OCI-LY1 (cell line): ENCODE measurements around the gene DDX24.

Experiments
- H2AFZ ChIP-seq: fragments of 200-600 bp; sonication (generic), shearing (Covaris generic); 2 replicates; pipeline ENCODE4 v1.6.0; 2014; ENCODE audit warnings: antibody characterized with exemption, mild to moderate bottlenecking, low read length
- H3F3A ChIP-seq: fragments of 200-600 bp; sonication (generic), shearing (Covaris generic); 2 replicates; pipeline ENCODE4 v1.6.0; 2014; ENCODE audit warnings: mild to moderate bottlenecking, antibody characterized with exemption, low read length, moderate library complexity; ENCODE audit not compliant: insufficient read depth
- H3K27ac ChIP-seq: fragments of 200-600 bp; sonication (generic); 2 replicates; pipeline ENCODE4 v1.5.1; 2014; ENCODE audit warnings: low read length, mixed run types, mild to moderate bottlenecking, low read depth; ENCODE audit not compliant: poor library complexity, severe bottlenecking
- H3K27me3 ChIP-seq: fragments of 200-600 bp; sonication (generic); 2 replicates; pipeline ENCODE4 v1.6.0; 2014; ENCODE audit warnings: antibody characterized with exemption, mild to moderate bottlenecking, low read length, moderate library complexity; ENCODE audit not compliant: insufficient read depth
- H3K36me3 ChIP-seq: fragments of 200-600 bp; sonication (generic); 2 replicates; pipeline ENCODE4 v1.6.1; 2014; ENCODE audit warnings: mild to moderate bottlenecking, antibody characterized with exemption, low read length, moderate library complexity, mixed read lengths; ENCODE audit not compliant: insufficient read depth
- H3K4me1 ChIP-seq: fragments of 200-600 bp; sonication (generic); 2 replicates; pipeline ENCODE4 v1.5.1; 2014; ENCODE audit warnings: mild to moderate bottlenecking, low read length, moderate library complexity; ENCODE audit not compliant: insufficient read depth, severe bottlenecking
- H3K4me2 ChIP-seq: fragments of 200-600 bp; sonication (generic), shearing (Covaris generic); 2 replicates; pipeline ENCODE4 v1.6.1; 2014; ENCODE audit warnings: low read length
- H3K4me3 ChIP-seq: fragments of 200-600 bp; sonication (generic); 2 replicates; pipeline ENCODE4 v1.5.1; 2014; ENCODE audit warnings: low read length, low read depth, mild to moderate bottlenecking, mixed read lengths; ENCODE audit not compliant: poor library complexity, severe bottlenecking
- H3K79me2 ChIP-seq: fragments of 200-600 bp; shearing (Covaris generic); 2 replicates; pipeline ENCODE4 v1.6.1; 2016; ENCODE audit warnings: mixed run types, low read length, mixed read lengths; ENCODE audit not compliant: insufficient read depth
- H3K9ac ChIP-seq: fragments of 200-600 bp; sonication (generic), shearing (Covaris generic); 2 replicates; pipeline ENCODE4 v1.6.1; 2014; ENCODE audit warnings: mild to moderate bottlenecking, low read length, mixed read lengths
- H3K9me2 ChIP-seq: fragments of 200-600 bp; sonication (generic), shearing (Covaris generic); 2 replicates; pipeline ENCODE4 v1.6.1; 2014; ENCODE audit warnings: low read depth, mild to moderate bottlenecking, low read length, mixed read lengths
- H3K9me3 ChIP-seq: fragments of 200-600 bp; shearing (Covaris generic); 2 replicates; pipeline ENCODE4 v1.6.1; 2014; ENCODE audit warnings: low read length, mixed read lengths
- H4K20me1 ChIP-seq: fragments of 200-600 bp; sonication (generic), shearing (Covaris generic); 2 replicates; pipeline ENCODE4 v1.6.0; 2016; ENCODE audit warnings: mild to moderate bottlenecking, low read length; ENCODE audit not compliant: insufficient read depth
- EZH2 ChIP-seq: fragments of 200-600 bp; sonication (generic), shearing (Covaris generic); IDR thresholded peaks from 2 replicates; pipeline ENCODE4 v1.8.0; 2017; ENCODE audit warnings: borderline replicate concordance, mixed run types, mild to moderate bottlenecking, antibody characterized with exemption, low read length, moderate library complexity, mixed read lengths
- TF ChIP-seq, protein P1 (sequence below): fragments of 200-600 bp; sonication (generic), shearing (Covaris generic); IDR thresholded peaks from 2 replicates; pipeline ENCODE4 v1.5.1; 2017; ENCODE audit warnings: mild to moderate bottlenecking, antibody characterized with exemption, low read length, moderate library complexity, mixed read lengths

Gene DDX24

DNA sequence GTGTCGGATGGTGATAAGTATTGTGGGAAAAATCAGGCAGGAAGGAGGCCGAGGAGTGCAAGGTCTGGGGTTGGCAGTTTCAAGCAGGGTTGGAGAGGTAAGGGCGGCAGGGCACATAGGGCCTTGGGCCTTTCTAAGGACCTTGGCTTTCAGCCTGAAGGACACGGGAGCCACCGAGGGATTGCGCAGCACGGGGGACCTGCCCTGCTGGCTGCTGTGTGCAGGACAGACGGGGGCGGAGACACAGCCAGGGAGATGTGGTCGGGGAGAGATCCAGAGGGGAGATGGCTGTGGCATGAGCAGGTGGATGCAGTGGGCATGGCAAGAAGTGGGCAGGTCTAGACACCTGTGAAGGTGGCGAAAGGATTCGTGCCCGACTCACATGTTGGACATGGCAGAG is 40.2 kb downstream of the DDX24 start:
- Histone ChIP-seq H3K27ac (no peak overlapping the region), H3K4me1 (no peaks in the 10 kb centered on the region), H3K4me2 (no peak overlapping the region), H3K9ac (no peak overlapping the region), H3F3A (no peaks in the 10 kb centered on the region), H3K4me3 (no peak overlapping the region), H3K36me3 (peaks cover 14% of the 10 kb centered on the region), H3K27me3 (no peaks in the 10 kb centered on the region), H3K9me2 (no peaks in the 10 kb centered on the region), H2AFZ (no peak overlapping the region), H4K20me1 (no peaks in the 10 kb centered on the region), H3K79me2 (no peaks in the 10 kb centered on the region), H3K9me3 (no peaks in the 10 kb centered on the region)
- TF ChIP-seq, protein P1, sequence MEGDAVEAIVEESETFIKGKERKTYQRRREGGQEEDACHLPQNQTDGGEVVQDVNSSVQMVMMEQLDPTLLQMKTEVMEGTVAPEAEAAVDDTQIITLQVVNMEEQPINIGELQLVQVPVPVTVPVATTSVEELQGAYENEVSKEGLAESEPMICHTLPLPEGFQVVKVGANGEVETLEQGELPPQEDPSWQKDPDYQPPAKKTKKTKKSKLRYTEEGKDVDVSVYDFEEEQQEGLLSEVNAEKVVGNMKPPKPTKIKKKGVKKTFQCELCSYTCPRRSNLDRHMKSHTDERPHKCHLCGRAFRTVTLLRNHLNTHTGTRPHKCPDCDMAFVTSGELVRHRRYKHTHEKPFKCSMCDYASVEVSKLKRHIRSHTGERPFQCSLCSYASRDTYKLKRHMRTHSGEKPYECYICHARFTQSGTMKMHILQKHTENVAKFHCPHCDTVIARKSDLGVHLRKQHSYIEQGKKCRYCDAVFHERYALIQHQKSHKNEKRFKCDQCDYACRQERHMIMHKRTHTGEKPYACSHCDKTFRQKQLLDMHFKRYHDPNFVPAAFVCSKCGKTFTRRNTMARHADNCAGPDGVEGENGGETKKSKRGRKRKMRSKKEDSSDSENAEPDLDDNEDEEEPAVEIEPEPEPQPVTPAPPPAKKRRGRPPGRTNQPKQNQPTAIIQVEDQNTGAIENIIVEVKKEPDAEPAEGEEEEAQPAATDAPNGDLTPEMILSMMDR = no peak
- TF ChIP-seq EZH2 = no peak

DNA sequence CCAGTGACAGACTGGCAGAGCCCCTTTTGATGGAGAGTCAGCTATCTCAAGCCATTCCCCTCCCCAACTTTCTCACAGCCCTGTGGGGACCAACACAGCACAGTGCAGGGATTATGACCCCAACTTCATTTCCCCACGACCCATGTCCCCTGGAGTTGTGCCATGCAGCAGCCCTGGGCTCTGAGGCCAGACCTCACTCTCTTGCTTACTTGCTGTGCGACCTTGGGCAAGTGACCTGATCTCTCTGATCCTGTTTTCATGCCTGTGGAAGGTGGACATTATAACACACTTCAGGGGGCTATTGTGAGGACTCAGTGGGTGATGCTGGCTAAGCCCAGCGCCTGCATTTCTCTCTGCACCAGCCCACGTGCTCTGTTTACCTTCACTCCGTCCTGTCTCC is 40.8 kb downstream of the DDX24 start:
- no peaks in the 10 kb centered on the region for H3K9me2 ChIP-seq
- H3K36me3 ChIP-seq = peaks cover 9% of the 10 kb centered on the region
- no peaks in the 10 kb centered on the region for H3K4me1 ChIP-seq
- no peaks in the 10 kb centered on the region for H3F3A ChIP-seq
- H3K27ac ChIP-seq = no peak overlapping the region
- no peak overlapping the region for H3K4me2 ChIP-seq
- no peaks in the 10 kb centered on the region for H3K27me3 ChIP-seq
- no peaks in the 10 kb centered on the region for H4K20me1 ChIP-seq
- no peak overlapping the region for H3K4me3 ChIP-seq
- no peak overlapping the region for H2AFZ ChIP-seq
- no peaks in the 10 kb centered on the region for H3K79me2 ChIP-seq
- no peaks in the 10 kb centered on the region for H3K9me3 ChIP-seq
- no peak for TF ChIP-seq EZH2
- TF ChIP-seq, protein P1 = no peak
- no peak overlapping the region for H3K9ac ChIP-seq

DNA sequence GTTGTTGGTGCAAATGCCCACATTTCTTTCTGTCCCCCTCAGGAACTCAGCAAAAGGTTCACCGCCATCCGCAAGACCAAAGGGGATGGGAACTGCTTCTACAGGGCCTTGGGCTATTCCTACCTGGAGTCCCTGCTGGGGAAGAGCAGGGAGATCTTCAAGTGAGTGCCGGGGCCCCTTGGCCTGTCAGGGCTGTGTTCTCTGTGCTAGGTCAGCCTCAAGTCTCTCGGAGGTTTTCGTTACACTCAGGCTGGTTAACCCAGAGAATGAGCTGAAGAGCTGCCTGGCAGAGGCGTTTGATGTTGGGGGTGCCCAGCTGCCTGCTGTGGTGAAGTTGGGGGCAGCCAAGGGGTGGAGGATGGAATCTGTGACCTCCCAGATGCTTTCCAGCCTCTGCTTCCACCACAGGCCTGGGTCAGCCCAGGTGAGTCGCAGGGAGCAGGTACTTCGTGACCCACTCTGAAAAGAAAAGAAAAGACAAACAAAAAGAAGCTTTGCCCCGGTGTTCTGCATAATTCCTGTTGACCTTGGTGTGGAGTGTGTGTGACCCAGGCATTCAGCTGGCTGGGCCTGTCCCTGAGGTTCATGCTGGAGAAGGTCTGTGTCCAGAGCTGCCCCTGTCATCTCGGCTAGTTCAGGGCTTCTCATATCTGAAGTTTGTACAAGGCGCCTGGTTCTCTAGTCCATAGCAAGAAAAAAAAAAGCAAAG is 41.9 kb downstream of the DDX24 start:
- no peaks in the 10 kb centered on the region for H4K20me1 ChIP-seq
- H3K36me3 ChIP-seq = no peaks in the 10 kb centered on the region
- H3K9ac ChIP-seq = no peak overlapping the region
- H3K4me3 ChIP-seq = no peak overlapping the region
- no peaks in the 10 kb centered on the region for H3K79me2 ChIP-seq
- H2AFZ ChIP-seq = no peak overlapping the region
- H3K27ac ChIP-seq = no peak overlapping the region
- H3K27me3 ChIP-seq = no peaks in the 10 kb centered on the region
- no peak overlapping the region for H3K4me2 ChIP-seq
- H3F3A ChIP-seq = no peaks in the 10 kb centered on the region
- TF ChIP-seq EZH2 = no peak
- TF ChIP-seq, protein P1 = no peak
- no peaks in the 10 kb centered on the region for H3K4me1 ChIP-seq
- H3K9me3 ChIP-seq = no peaks in the 10 kb centered on the region
- no peaks in the 10 kb centered on the region for H3K9me2 ChIP-seq
